SK-N-SH treated with all-trans-retinoic acid at 6 μM for 48 hours (cell line): ENCODE measurements around the gene WDFY2.

Experiments
- ATAC-seq: fragments of 200-7000 bp; cut with Tn5 transposase; 3 replicates; pipeline ENCODE4 v1.9.1; 2020; ENCODE audit warnings: mild to moderate bottlenecking, moderate library complexity
- ARNTL ChIP-seq: fragments of 450-650 bp; formaldehyde crosslinking; IDR thresholded peaks from 2 replicates; pipeline ENCODE4 v1.5.0; 2020; ENCODE audit warnings: low read depth, mild to moderate bottlenecking, moderate library complexity, borderline replicate concordance
- BACH2 ChIP-seq: fragments of 250-450 bp; sonication (Bioruptor Pico); IDR thresholded peaks from 2 replicates; pipeline ENCODE4 v1.9.0; 2021; ENCODE audit warnings: mild to moderate bottlenecking, borderline replicate concordance
- CREB5 ChIP-seq: fragments of 250-450 bp; sonication (Bioruptor Pico); IDR thresholded peaks from 2 replicates; pipeline ENCODE4 v1.5.1; 2020; ENCODE audit warnings: low read depth, mild to moderate bottlenecking, moderate library complexity
- CSDC2 ChIP-seq: fragments of 250-450 bp; sonication (Bioruptor Pico); IDR thresholded peaks from 2 replicates; pipeline ENCODE4 v1.5.0; 2020; ENCODE audit warnings: mild to moderate bottlenecking, moderate library complexity
- CSRNP3 ChIP-seq: fragments of 250-450 bp; sonication (Bioruptor Pico); IDR thresholded peaks from 2 replicates; pipeline ENCODE4 v1.5.1; 2021; ENCODE audit warnings: mild to moderate bottlenecking, moderate library complexity
- ESRRG ChIP-seq: fragments of 250-450 bp; sonication (Bioruptor Pico); IDR thresholded peaks from 2 replicates; pipeline ENCODE4 v1.6.1; 2021; ENCODE audit warnings: mild to moderate bottlenecking
- GLIS3 ChIP-seq: fragments of 250-450 bp; sonication (Bioruptor Pico); IDR thresholded peaks from 2 replicates; pipeline ENCODE4 v1.5.0; 2020; ENCODE audit warnings: mild to moderate bottlenecking, moderate library complexity
- ISL1 ChIP-seq: fragments of 250-450 bp; sonication (Bioruptor Pico); IDR thresholded peaks from 2 replicates; pipeline ENCODE4 v2.1.2; 2022; ENCODE audit warnings: mild to moderate bottlenecking, moderate library complexity
- OSR1 ChIP-seq: fragments of 250-450 bp; sonication (Bioruptor Pico); IDR thresholded peaks from 2 replicates; pipeline ENCODE4 v1.8.0; 2022; ENCODE audit warnings: moderate library complexity, mild to moderate bottlenecking, inconsistent platforms
- PATZ1 ChIP-seq: fragments of 250-450 bp; sonication (Bioruptor Pico); IDR thresholded peaks from 2 replicates; pipeline ENCODE4 v1.8.0; 2020; ENCODE audit warnings: mild to moderate bottlenecking, moderate library complexity, borderline replicate concordance
- POU6F1 ChIP-seq: fragments of 250-450 bp; sonication (Bioruptor Pico); IDR thresholded peaks from 2 replicates; pipeline ENCODE4 v1.8.0; 2021; ENCODE audit warnings: low read depth, mild to moderate bottlenecking, moderate library complexity, borderline replicate concordance
- PPARA ChIP-seq: fragments of 250-450 bp; sonication (Bioruptor Pico); IDR thresholded peaks from 2 replicates; pipeline ENCODE4 v1.5.0; 2020; ENCODE audit warnings: mild to moderate bottlenecking, borderline replicate concordance
- RARB ChIP-seq: fragments of 250-450 bp; sonication (Bioruptor Pico); IDR thresholded peaks from 2 replicates; pipeline ENCODE4 v1.8.0; 2021; ENCODE audit warnings: mild to moderate bottlenecking, moderate library complexity
- SNAI2 ChIP-seq: fragments of 250-450 bp; sonication (Bioruptor Pico); IDR thresholded peaks from 2 replicates; pipeline ENCODE4 v1.5.0; 2020; ENCODE audit warnings: mild to moderate bottlenecking, moderate library complexity
- TCF4 ChIP-seq: fragments of 250-450 bp; sonication (Bioruptor Pico); IDR thresholded peaks from 2 replicates; pipeline ENCODE4 v1.8.0; 2021; ENCODE audit warnings: mild to moderate bottlenecking, moderate library complexity, borderline replicate concordance
- TOX ChIP-seq: fragments of 250-450 bp; sonication (Bioruptor Pico); IDR thresholded peaks from 2 replicates; pipeline ENCODE4 v1.8.0; 2021; ENCODE audit warnings: mild to moderate bottlenecking, moderate library complexity, borderline replicate concordance
- TSHZ2 ChIP-seq: fragments of 250-450 bp; sonication (Bioruptor Pico); IDR thresholded peaks from 2 replicates; pipeline ENCODE4 v1.5.0; 2020; ENCODE audit warnings: mild to moderate bottlenecking, moderate library complexity
- ZC3H10 ChIP-seq: fragments of 250-450 bp; sonication (Bioruptor Pico); IDR thresholded peaks from 2 replicates; pipeline ENCODE4 v1.5.1; 2021; ENCODE audit warnings: mild to moderate bottlenecking, moderate library complexity
- ZFP3 ChIP-seq: fragments of 250-450 bp; sonication (Bioruptor Pico); IDR thresholded peaks from 2 replicates; pipeline ENCODE4 v1.5.0; 2020; ENCODE audit warnings: mild to moderate bottlenecking, moderate library complexity
- ZFP30 ChIP-seq: fragments of 450-650 bp; formaldehyde crosslinking; IDR thresholded peaks from 2 replicates; pipeline ENCODE4 v1.5.0; 2022; ENCODE audit warnings: mild to moderate bottlenecking, moderate library complexity
- ZNF565 ChIP-seq: fragments of 450-650 bp; formaldehyde crosslinking; conservative IDR thresholded peaks from 2 replicates; pipeline ENCODE4 v1.5.0; 2020; ENCODE audit warnings: low read depth, mild to moderate bottlenecking, moderate library complexity
- ZNF70 ChIP-seq: fragments of 450-650 bp; formaldehyde crosslinking; IDR thresholded peaks from 2 replicates; pipeline ENCODE4 v1.5.0; 2020; ENCODE audit warnings: mild to moderate bottlenecking, moderate library complexity
- ZNF8 ChIP-seq: fragments of 450-650 bp; formaldehyde crosslinking; IDR thresholded peaks from 2 replicates; pipeline ENCODE4 v1.5.0; 2020; ENCODE audit warnings: mild to moderate bottlenecking, moderate library complexity

The WDFY2 gene

GRCh38 chr13:51603716-51604115, 19.5 kb downstream of the WDFY2 start:
- no peak for ATAC-seq
- TF ChIP-seq ZC3H10 (CRISPR knock-in tag) = no peak

GRCh38 chr13:51605698-51606097, 21.4 kb downstream of the WDFY2 start:
- no peak for TF ChIP-seq POU6F1 (CRISPR knock-in tag)
- ATAC-seq = no peak

- ATAC-seq = no peak
- no peak for TF ChIP-seq CSDC2 (CRISPR knock-in tag)
- TF ChIP-seq GLIS3 (CRISPR knock-in tag) = no peak
- TF ChIP-seq ZFP3 (CRISPR knock-in tag) = no peak
- TF ChIP-seq PPARA (CRISPR knock-in tag) = no peak
- TF ChIP-seq BACH2 (CRISPR knock-in tag) = no peak
- no peak for TF ChIP-seq TCF4 (CRISPR knock-in tag)
Observed at GRCh38 chr13:51607165-51607564, 22.9 kb downstream of the WDFY2 start.

- TF ChIP-seq CSDC2 (CRISPR knock-in tag) = no peak
- TF ChIP-seq PATZ1 (CRISPR knock-in tag) = no peak
- no peak for TF ChIP-seq BACH2 (CRISPR knock-in tag)
- no peak for TF ChIP-seq CREB5 (CRISPR knock-in tag)
- no peak for TF ChIP-seq CSRNP3 (CRISPR knock-in tag)
- TF ChIP-seq ZFP3 (CRISPR knock-in tag) = no peak
- TF ChIP-seq ZNF70 (CRISPR knock-in tag) = no peak
- TF ChIP-seq ZNF8 (CRISPR knock-in tag) = no peak
- no peak for TF ChIP-seq ZNF565 (CRISPR knock-in tag)
- TF ChIP-seq TOX (CRISPR knock-in tag) = no peak
- no peak for TF ChIP-seq ARNTL (CRISPR knock-in tag)
- TF ChIP-seq OSR1 (CRISPR knock-in tag) = no peak
- TF ChIP-seq RARB = no peak
- TF ChIP-seq GLIS3 (CRISPR knock-in tag) = no peak
- no peak for TF ChIP-seq TCF4 (CRISPR knock-in tag)
- no peak for TF ChIP-seq ISL1 (CRISPR knock-in tag)
- TF ChIP-seq ESRRG (CRISPR knock-in tag) = no peak
- ATAC-seq = no peak
Observed at GRCh38 chr13:51608857-51609406, 24.7 kb downstream of the WDFY2 start.

- peak; percentile 35; the same call in 2 of the 3 replicates for ATAC-seq
- TF ChIP-seq ZFP30 (CRISPR knock-in tag) = no peak
- TF ChIP-seq ARNTL (CRISPR knock-in tag) = no peak
- no peak for TF ChIP-seq CSRNP3 (CRISPR knock-in tag)
- no peak for TF ChIP-seq ZFP3 (CRISPR knock-in tag)
- no peak for TF ChIP-seq ZNF70 (CRISPR knock-in tag)
- no peak for TF ChIP-seq CSDC2 (CRISPR knock-in tag)
- no peak for TF ChIP-seq SNAI2 (CRISPR knock-in tag)
- no peak for TF ChIP-seq OSR1 (CRISPR knock-in tag)
- no peak for TF ChIP-seq TOX (CRISPR knock-in tag)
- TF ChIP-seq ESRRG (CRISPR knock-in tag) = no peak
- TF ChIP-seq TCF4 (CRISPR knock-in tag) = no peak
- no peak for TF ChIP-seq GLIS3 (CRISPR knock-in tag)
- no peak for TF ChIP-seq RARB
- no peak for TF ChIP-seq TSHZ2
- TF ChIP-seq, all 23 proteins: peak for 0
Observed at GRCh38 chr13:51612867-51613266, 28.6 kb downstream of the WDFY2 start.
